Natural killer cell (primary cell): ENCODE data around the gene PCSK4. TPM values are rescaled to one million over a fixed set of nuclear protein-coding genes. Genes with fewer than 3 reads are reported as not detected.

Experiments
- ATAC-seq, 3 donors: fragments of 150-1000 bp in 2 of 3; fragments of 200-7000 bp in 1 of 3; cut with Tn5 transposase; 1 replicate in 1 of 3; 2 replicates in 2 of 3; pipeline ENCODE4 v1.10.0; 2021; ENCODE audit warnings: mild to moderate bottlenecking in 2 of 3, moderate library complexity in 2 of 3
- DNase-seq, 2 donors: peaks; one replicate each; pipeline versions ENCODE4 v3.0.0 to v3.0.0-alpha.2; 2013 to 2021; ENCODE audit warnings: mixed read lengths in 1 of 2
- H3K27ac ChIP-seq: one replicate; pipeline ENCODE4 v1.5.1; 2013; ENCODE audit warnings: mild to moderate bottlenecking, low read length
- H3K27me3 ChIP-seq: one replicate; pipeline ENCODE4 v1.6.1; 2013; ENCODE audit warnings: low read length; ENCODE audit not compliant: control insufficient read depth, insufficient read depth
- H3K36me3 ChIP-seq: one replicate; pipeline ENCODE4 v1.6.1; 2013; ENCODE audit warnings: low read length; ENCODE audit not compliant: control insufficient read depth, insufficient read depth
- H3K4me1 ChIP-seq: one replicate; pipeline ENCODE4 v1.6.1; 2013; ENCODE audit warnings: low read length; ENCODE audit not compliant: control insufficient read depth, insufficient read depth
- H3K4me3 ChIP-seq: one replicate; pipeline ENCODE4 v1.5.1; 2013; ENCODE audit warnings: low read length
- H3K9me3 ChIP-seq: one replicate; pipeline ENCODE4 v1.6.1; 2013; ENCODE audit warnings: low read length; ENCODE audit not compliant: control insufficient read depth, insufficient read depth
- H3K27ac Mint-ChIP-seq, 2 donors: one replicate each; pipeline ENCODE4 v1.8.0; 2022; ENCODE audit warnings: mild to moderate bottlenecking in 2 of 2, mixed read lengths in 2 of 2, moderate library complexity in 1 of 2
- H3K27me3 Mint-ChIP-seq, 2 donors: one replicate each; pipeline ENCODE4 v1.8.0; 2022; ENCODE audit warnings: low read depth in 2 of 2, mixed read lengths in 2 of 2
- H3K36me3 Mint-ChIP-seq: one replicate; pipeline ENCODE4 v1.8.0; 2022; ENCODE audit warnings: mixed read lengths
- H3K4me1 Mint-ChIP-seq, 2 donors: one replicate each; pipeline ENCODE4 v1.8.0; 2022; ENCODE audit warnings: mixed read lengths in 2 of 2
- H3K4me3 Mint-ChIP-seq: one replicate; pipeline ENCODE4 v1.8.0; 2022; ENCODE audit warnings: mild to moderate bottlenecking, moderate library complexity, mixed read lengths
- H3K9me3 Mint-ChIP-seq, 2 donors: one replicate each; pipeline ENCODE4 v1.8.0; 2022; ENCODE audit warnings: mixed read lengths in 2 of 2
- CTCF ChIP-seq: fragments of 200-600 bp; IDR thresholded peaks from one replicate; pipeline ENCODE4 v1.8.0; 2022; ENCODE audit warnings: antibody characterized with exemption
- WGBS: methylation state at CpG from one replicate; pipeline ENCODE4 v1.1.7; 2013; ENCODE audit warnings: missing lambda C conversion rate; ENCODE audit not compliant: insufficient coverage; 5-methylcytosine and 5-hydroxymethylcytosine counted together
- intact Hi-C: fragments of 100-400 bp; cut with micrococcal nuclease; formaldehyde crosslinking; loops from one replicate; pipeline ENCODE4 v1.14.2; 2022
- total RNA-seq, 4 donors: library from RNA; stranded (reverse); fragments of 120-200 nt in 1 of 4; gene quantifications; one replicate each; pipeline versions ENCODE4 v1.2.3 to v1.2.4, GENCODE V29; 2013 to 2022

Gene PCSK4
- total RNA-seq, 3 donors from 2014 or later (not counting 1 experiment from before 2014, with no cell fraction given) = 4.1 to 6.0 (median 5.3) TPM

- DNase-seq (peak; percentile 96 to 99), ATAC-seq (peak; percentile 88 to 97 (median 93))
- peak within 1 kb of the TSS; percentile 85 for H3K27ac ChIP-seq
- Mint-ChIP-seq H3K4me1 (peaks cover 11 to 25% of the 10 kb centered on the region in 2 donors), H3K27me3 (no peaks in the 10 kb centered on the region), H3K9me3 (no peaks in the 10 kb centered on the region), H3K4me3 (peak within 1 kb of the TSS; percentile 95), H3K36me3 (no peaks in the 10 kb centered on the region), H3K27ac (peak within 1 kb of the TSS; percentile 91 to 100)
- H3K4me3 ChIP-seq = peak within 1 kb of the TSS; percentile 88
- TF ChIP-seq CTCF = peak; percentile 92
- H3K27me3 ChIP-seq = no peaks in the 10 kb centered on the region
- no peaks in the 10 kb centered on the region for H3K9me3 ChIP-seq
- peaks cover 53% of the 10 kb centered on the region for H3K36me3 ChIP-seq
- intact Hi-C loops = loop anchor here (1.0 kb wide), 1 partner anchor 31 kb away; the partner anchor contains the start of gene DAZAP1
- 2% methylated on average over 100 of the region's 100 CpGs for WGBS
- H3K4me1 ChIP-seq = peaks cover 31% of the 10 kb centered on the region
Observed at GRCh38 chr19:1438035-1438932, 51.9 kb downstream of the PCSK4 start, which contains the start of gene RPS15. TSS of gene RPS15 (plus strand) at chr19:1438396. CDS start at chr19:1438426, 30 bp downstream.

DNA sequence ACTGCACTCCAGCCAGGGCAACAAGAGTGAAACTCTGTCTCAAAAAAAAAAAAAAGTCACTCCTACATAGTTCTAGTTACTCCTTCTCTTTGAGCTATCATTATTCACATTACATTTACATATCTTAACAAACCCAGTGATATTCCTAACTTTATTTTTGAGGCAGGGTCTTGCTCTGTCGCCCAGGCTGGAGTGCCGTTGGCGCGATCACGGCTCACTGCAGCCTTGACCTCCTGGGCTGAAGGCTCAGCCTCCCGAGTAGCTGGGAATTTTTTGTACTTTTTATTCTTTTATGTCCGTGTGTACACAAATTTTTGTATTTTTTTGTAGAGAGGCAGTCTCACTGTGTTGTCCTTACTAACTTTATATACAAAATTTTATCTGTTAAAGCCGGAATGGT, 52.5 kb downstream of the PCSK4 start:
- intact Hi-C loops = loop anchor here (1.0 kb wide), 1 partner anchor 30 kb away; the partner anchor contains the start of gene DAZAP1
- Mint-ChIP-seq H3K36me3 (no peaks in the 10 kb centered on the region), H3K27ac (peak overlapping the region; percentile 91 to 100), H3K9me3 (no peaks in the 10 kb centered on the region), H3K27me3 (no peaks in the 10 kb centered on the region), H3K4me1 (peaks cover 11 to 25% of the 10 kb centered on the region in 2 donors), H3K4me3 (peak overlapping the region; percentile 95)
- DNase-seq (no peak), ATAC-seq (no peak)
- H3K36me3 ChIP-seq = peaks cover 59% of the 10 kb centered on the region
- H3K27ac ChIP-seq = no peak overlapping the region
- H3K4me1 ChIP-seq = peaks cover 31% of the 10 kb centered on the region
- no peaks in the 10 kb centered on the region for H3K27me3 ChIP-seq
- H3K4me3 ChIP-seq = no peak overlapping the region
- no peak for TF ChIP-seq CTCF
- H3K9me3 ChIP-seq = no peaks in the 10 kb centered on the region
- WGBS = 80% methylated on average over 8 of the region's 8 CpGs

- Mint-ChIP-seq H3K36me3 (no peaks in the 10 kb centered on the region), H3K27ac (peak overlapping the region in 1 of 2 donors; percentile 40), H3K4me3 (no peak overlapping the region), H3K4me1 (peaks cover 10 to 18% of the 10 kb centered on the region in 2 donors), H3K27me3 (no peaks in the 10 kb centered on the region), H3K9me3 (no peaks in the 10 kb centered on the region)
- H3K27me3 ChIP-seq = no peaks in the 10 kb centered on the region
- H3K4me1 ChIP-seq = peaks cover 23% of the 10 kb centered on the region
- H3K27ac ChIP-seq = no peak overlapping the region
- WGBS = 92% methylated on average over 21 of the region's 21 CpGs
- peaks cover 48% of the 10 kb centered on the region for H3K36me3 ChIP-seq
- DNase-seq = no peak
- no peak overlapping the region for H3K4me3 ChIP-seq
- TF ChIP-seq CTCF = no peak
- no peak for ATAC-seq
- intact Hi-C loops = no loop called here
- no peaks in the 10 kb centered on the region for H3K9me3 ChIP-seq
Observed at GRCh38 chr19:1435378-1435989, 54.7 kb downstream of the PCSK4 start.
